IPS-NIHi7 (cell line): ENCODE data around the gene PARP12.

Experiments
- DNase-seq: peaks from one replicate; pipeline ENCODE4 v3.0.0; 2012; ENCODE audit warnings: mixed read lengths; ENCODE audit errors: extremely low spot score

Gene PARP12

GRCh38 chr7:139991911-139992310, 70.8 kb downstream of the PARP12 start:
- DNase-seq = no peak

GRCh38 chr7:139991269-139991666, 71.5 kb downstream of the PARP12 start:
- no peak for DNase-seq

- no peak for DNase-seq
These were observed 72.0 kb downstream of the PARP12 start for GRCh38 chr7:139990571-139991268.

GRCh38 chr7:139990142-139990535, 72.6 kb downstream of the PARP12 start:
- no peak for DNase-seq

GRCh38 chr7:139989366-139990141, 73.2 kb downstream of the PARP12 start:
- DNase-seq = no peak

GRCh38 chr7:139987691-139988516, 74.8 kb downstream of the PARP12 start:
- DNase-seq = no peak

- DNase-seq = no peak
These were observed 76.9 kb downstream of the PARP12 start for GRCh38 chr7:139985811-139986210.

GRCh38 chr7:139984642-139985539, 77.9 kb downstream of the PARP12 start:
- no peak for DNase-seq

- DNase-seq = no peak
These were observed 79.5 kb downstream of the PARP12 start for GRCh38 chr7:139982927-139983920.

GRCh38 chr7:139981511-139981895, 81.2 kb downstream of the PARP12 start:
- DNase-seq = no peak

GRCh38 chr7:139976838-139977656, 85.7 kb downstream of the PARP12 start:
- DNase-seq = no peak

GRCh38 chr7:139976055-139976837, 86.5 kb downstream of the PARP12 start:
- no peak for DNase-seq

- DNase-seq = no peak
These were observed 88.5 kb downstream of the PARP12 start for GRCh38 chr7:139974179-139974811.
